HG03342 (cell line): ENCODE data around the gene DDX31.

ENCODE experiments used
- ATAC-seq: cut with Tn5 transposase; IDR thresholded peaks from one replicate; pipeline ENCODE4 v1.9.1; 2021; ENCODE audit warnings: mild to moderate bottlenecking, moderate library complexity; ENCODE audit not compliant: unreplicated experiment

The DDX31 gene

GRCh38 chr9:132638240-132638639 lies 31.5 kb downstream of the DDX31 start:
- no peak for ATAC-seq

GRCh38 chr9:132637801-132638200 lies 32.0 kb downstream of the DDX31 start:
- ATAC-seq, result no peak

- no peak for ATAC-seq
Measured at GRCh38 chr9:132637351-132637750, 32.4 kb downstream of the DDX31 start.

GRCh38 chr9:132634327-132634726 lies 35.5 kb downstream of the DDX31 start:
- ATAC-seq, result no peak

- ATAC-seq, result no peak
Measured at GRCh38 chr9:132632413-132633129, 37.2 kb downstream of the DDX31 start.

GRCh38 chr9:132631685-132632084 lies 38.1 kb downstream of the DDX31 start:
- ATAC-seq, result no peak

- no peak for ATAC-seq
Measured at GRCh38 chr9:132631280-132631679, 38.5 kb downstream of the DDX31 start.

- ATAC-seq, result no peak
Measured at GRCh38 chr9:132630811-132631210, 39.0 kb downstream of the DDX31 start.

- no peak for ATAC-seq
Measured at GRCh38 chr9:132630116-132630515, 39.7 kb downstream of the DDX31 start.

- ATAC-seq, result no peak
Measured at GRCh38 chr9:132628746-132629145, 41.0 kb downstream of the DDX31 start.

- ATAC-seq, result no peak
Measured at GRCh38 chr9:132627594-132627993, 42.2 kb downstream of the DDX31 start.

GRCh38 chr9:132627106-132627505 lies 42.7 kb downstream of the DDX31 start:
- no peak for ATAC-seq

- ATAC-seq, result no peak
Measured at GRCh38 chr9:132626285-132626684, 43.5 kb downstream of the DDX31 start.

GRCh38 chr9:132622159-132622558 lies 47.6 kb downstream of the DDX31 start:
- ATAC-seq, result no peak

- ATAC-seq, result no peak
Measured at GRCh38 chr9:132616725-132617124, 53.1 kb downstream of the DDX31 start.

GRCh38 chr9:132615774-132616173 lies 54.0 kb downstream of the DDX31 start:
- no peak for ATAC-seq

- no peak for ATAC-seq
Measured at GRCh38 chr9:132614324-132614723, 55.5 kb downstream of the DDX31 start.

GRCh38 chr9:132610661-132611060 lies 59.1 kb downstream of the DDX31 start:
- no peak for ATAC-seq

GRCh38 chr9:132609829-132610228 lies 60.0 kb downstream of the DDX31 start:
- no peak for ATAC-seq

GRCh38 chr9:132609184-132609583 lies 60.6 kb downstream of the DDX31 start:
- ATAC-seq, result no peak

- ATAC-seq, result no peak
Measured at GRCh38 chr9:132606066-132606465, 63.7 kb downstream of the DDX31 start.

GRCh38 chr9:132605387-132605786 lies 64.4 kb downstream of the DDX31 start:
- no peak for ATAC-seq

GRCh38 chr9:132602207-132602606 lies 67.6 kb downstream of the DDX31 start:
- no peak for ATAC-seq
